ENCODE results near the gene ANKMY1.

The ANKMY1 gene

DNA sequence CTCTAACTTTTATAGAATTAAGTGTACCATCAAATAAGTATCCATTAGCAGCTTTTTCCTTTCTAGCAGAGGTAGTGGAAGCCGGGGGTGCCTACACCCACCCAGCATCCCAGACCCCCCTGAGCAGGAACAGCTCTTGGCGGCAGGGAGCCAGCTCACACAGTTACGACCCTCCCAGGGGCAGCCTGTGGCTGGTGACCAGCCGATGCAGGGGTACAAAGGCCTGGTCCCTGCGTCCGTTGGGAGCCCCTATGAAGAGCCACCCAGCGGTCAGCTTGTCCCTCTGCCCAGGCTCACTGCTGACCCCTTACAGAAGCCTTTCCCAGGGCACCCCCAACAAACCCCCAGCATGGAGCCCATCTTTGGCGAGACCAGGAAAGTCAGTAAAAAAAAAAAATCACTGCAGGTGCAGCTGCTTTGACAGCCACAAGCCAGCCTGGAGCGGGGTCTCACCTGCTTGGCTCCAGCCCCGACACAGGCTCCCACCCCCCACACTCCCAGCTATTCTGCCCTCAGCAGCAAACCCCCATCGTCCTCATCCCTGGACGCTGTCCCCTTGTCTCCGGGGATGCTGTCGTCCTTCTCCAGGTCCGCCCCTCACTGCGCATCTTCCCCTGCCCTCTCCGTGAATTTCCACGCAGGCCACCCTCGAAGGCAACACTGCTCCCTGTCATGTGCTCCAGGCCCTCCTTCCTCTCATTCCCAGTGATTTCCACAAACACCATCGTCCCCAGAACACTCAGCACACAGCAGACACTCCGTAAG is 79.3 kb downstream of the ANKMY1 start:
- Histone ChIP-seq H3K27me3 (no peaks in the 10 kb centered on the region), H3K9me3 (no peaks in the 10 kb centered on the region), H3K4me3 (ENCODE audit: low read depth, low read length) (no peak overlapping the region), H3K4me1 (no peaks in the 10 kb centered on the region), H3K36me3 (no peaks in the 10 kb centered on the region)
- TF ChIP-seq, protein P1, sequence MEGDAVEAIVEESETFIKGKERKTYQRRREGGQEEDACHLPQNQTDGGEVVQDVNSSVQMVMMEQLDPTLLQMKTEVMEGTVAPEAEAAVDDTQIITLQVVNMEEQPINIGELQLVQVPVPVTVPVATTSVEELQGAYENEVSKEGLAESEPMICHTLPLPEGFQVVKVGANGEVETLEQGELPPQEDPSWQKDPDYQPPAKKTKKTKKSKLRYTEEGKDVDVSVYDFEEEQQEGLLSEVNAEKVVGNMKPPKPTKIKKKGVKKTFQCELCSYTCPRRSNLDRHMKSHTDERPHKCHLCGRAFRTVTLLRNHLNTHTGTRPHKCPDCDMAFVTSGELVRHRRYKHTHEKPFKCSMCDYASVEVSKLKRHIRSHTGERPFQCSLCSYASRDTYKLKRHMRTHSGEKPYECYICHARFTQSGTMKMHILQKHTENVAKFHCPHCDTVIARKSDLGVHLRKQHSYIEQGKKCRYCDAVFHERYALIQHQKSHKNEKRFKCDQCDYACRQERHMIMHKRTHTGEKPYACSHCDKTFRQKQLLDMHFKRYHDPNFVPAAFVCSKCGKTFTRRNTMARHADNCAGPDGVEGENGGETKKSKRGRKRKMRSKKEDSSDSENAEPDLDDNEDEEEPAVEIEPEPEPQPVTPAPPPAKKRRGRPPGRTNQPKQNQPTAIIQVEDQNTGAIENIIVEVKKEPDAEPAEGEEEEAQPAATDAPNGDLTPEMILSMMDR (IDR thresholded peaks at IDR 0.05; ENCODE audit: low read depth, low read length): no peak
- DNase-seq: no peak

DNA sequence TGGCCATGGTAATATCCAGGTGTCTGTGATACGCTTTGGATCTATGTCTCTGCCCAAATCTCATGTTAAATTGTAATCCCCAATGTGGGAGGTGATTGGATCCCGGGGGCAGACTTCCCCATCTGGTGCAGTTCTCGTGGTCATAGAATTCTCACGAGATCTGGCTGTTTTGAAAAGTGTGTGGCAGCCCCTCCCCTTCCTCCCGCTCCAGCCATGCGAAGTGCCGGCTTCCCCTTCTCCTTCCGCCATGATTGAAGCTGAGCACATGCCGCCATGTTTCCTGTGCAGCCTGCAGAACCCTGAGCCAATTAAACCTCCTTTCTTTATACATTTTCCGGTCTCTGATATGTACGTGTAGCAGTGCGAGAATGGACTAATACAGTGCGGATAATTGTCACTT is 79.9 kb downstream of the ANKMY1 start:
- H3K27me3 ChIP-seq: no peaks in the 10 kb centered on the region
- no peak overlapping the region for H3K4me3 ChIP-seq (ENCODE audit: low read depth, low read length)
- no peaks in the 10 kb centered on the region for H3K9me3 ChIP-seq
- no peaks in the 10 kb centered on the region for H3K4me1 ChIP-seq
- DNase-seq: peak; percentile 21
- no peaks in the 10 kb centered on the region for H3K36me3 ChIP-seq
- TF ChIP-seq, protein P1 (IDR thresholded peaks at IDR 0.05; ENCODE audit: low read depth, low read length): no peak

GRCh38 chr2:240473211-240473610 is 84.6 kb downstream of the ANKMY1 start:
- H3K27me3 ChIP-seq: no peaks in the 10 kb centered on the region
- H3K9me3 ChIP-seq: peaks cover 3% of the 10 kb centered on the region; the same call in 1 of the 2 replicates
- no peaks in the 10 kb centered on the region for H3K4me1 ChIP-seq
- no peaks in the 10 kb centered on the region for H3K36me3 ChIP-seq
- no peak overlapping the region for H3K4me3 ChIP-seq (ENCODE audit: low read depth, low read length)
- no peak for DNase-seq
- TF ChIP-seq, protein P1 (IDR thresholded peaks at IDR 0.05; ENCODE audit: low read depth, low read length): no peak

DNA sequence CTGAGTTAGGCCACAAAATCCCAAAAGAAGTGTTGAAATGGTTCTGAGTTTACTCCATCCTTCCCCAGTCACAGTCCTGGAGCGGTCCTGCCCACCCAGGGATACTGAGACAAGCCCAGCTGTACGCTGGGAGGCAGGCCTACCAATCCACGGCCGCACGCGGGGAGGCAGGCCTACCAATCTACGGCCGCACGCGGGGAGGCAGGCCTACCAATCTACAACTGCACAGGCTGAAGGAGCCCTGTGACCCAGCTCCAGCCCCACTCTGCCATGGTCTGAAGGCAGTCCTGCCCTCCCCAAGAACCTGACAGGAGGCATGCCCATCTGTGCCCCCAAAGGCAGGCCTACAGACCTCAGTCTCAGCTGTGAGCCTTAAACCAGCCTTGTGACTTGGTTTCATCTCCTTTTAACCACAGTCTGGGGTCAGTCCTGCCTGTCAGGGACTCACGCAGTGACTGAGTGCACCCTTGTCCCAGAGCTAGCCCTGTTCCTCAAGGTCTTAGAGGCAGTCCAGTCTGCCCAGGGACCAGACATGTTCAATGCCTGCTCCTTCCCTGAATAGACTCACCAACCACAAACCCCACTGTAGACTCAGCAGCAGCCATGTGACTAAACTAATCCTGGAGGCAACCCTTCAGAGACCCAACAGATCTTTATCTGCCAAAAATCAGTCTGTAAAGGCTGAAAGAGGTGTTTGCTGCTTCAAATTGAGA is 85.6 kb downstream of the ANKMY1 start:
- H3K9me3 ChIP-seq: peaks cover 3% of the 10 kb centered on the region; the same call in 1 of the 2 replicates
- H3K4me1 ChIP-seq: no peaks in the 10 kb centered on the region
- no peak overlapping the region for H3K4me3 ChIP-seq (ENCODE audit: low read depth, low read length)
- H3K27me3 ChIP-seq: no peaks in the 10 kb centered on the region
- TF ChIP-seq, protein P1 (IDR thresholded peaks at IDR 0.05; ENCODE audit: low read depth, low read length): no peak
- no peak for DNase-seq
- H3K36me3 ChIP-seq: no peaks in the 10 kb centered on the region

- Histone ChIP-seq H3K4me1 (peaks cover 3% of the 10 kb centered on the region), H3K27me3 (no peaks in the 10 kb centered on the region), H3K4me3 (ENCODE audit: low read depth, low read length) (no peak overlapping the region), H3K36me3 (no peaks in the 10 kb centered on the region; the same call in 1 of the 2 replicates), H3K9me3 (peaks cover 3% of the 10 kb centered on the region; the same call in 1 of the 2 replicates)
- no peak for DNase-seq
- TF ChIP-seq, protein P1 (IDR thresholded peaks at IDR 0.05; ENCODE audit: low read depth, low read length): no peak
Measured at GRCh38 chr2:240469740-240470139, 88.0 kb downstream of the ANKMY1 start.

DNA sequence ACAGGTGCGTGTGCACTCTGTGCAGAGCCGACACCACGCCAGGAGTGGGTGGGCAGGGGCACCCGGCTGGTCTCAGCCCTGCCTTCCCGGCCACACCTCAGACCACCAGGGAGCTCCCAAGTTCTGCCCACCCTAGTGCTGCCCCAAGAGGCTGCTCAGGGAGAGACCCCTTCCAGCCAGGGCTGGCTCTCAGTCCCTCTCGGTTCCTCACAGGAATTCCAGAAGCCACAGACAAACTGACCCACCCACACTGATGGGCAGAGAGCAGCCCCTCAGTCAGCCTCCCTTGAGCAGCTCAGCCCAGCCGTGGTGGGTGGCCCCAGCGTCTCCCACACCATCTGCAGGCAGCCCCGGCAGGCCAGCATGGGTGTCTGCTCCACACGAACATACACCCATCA is 88.5 kb downstream of the ANKMY1 start:
- Histone ChIP-seq H3K9me3 (peaks cover 3% of the 10 kb centered on the region; the same call in 1 of the 2 replicates), H3K27me3 (no peaks in the 10 kb centered on the region), H3K36me3 (no peaks in the 10 kb centered on the region; the same call in 1 of the 2 replicates), H3K4me3 (ENCODE audit: low read depth, low read length) (no peak overlapping the region), H3K4me1 (peaks cover 3% of the 10 kb centered on the region)
- TF ChIP-seq, protein P1 (IDR thresholded peaks at IDR 0.05; ENCODE audit: low read depth, low read length): 0 out of 2 replicates have a peak, but pooled peaks have one; percentile 1
- DNase-seq: peak; percentile 11
